K562 (cell line): ENCODE measurements around the gene AFF1. TPM values are rescaled to one million over a fixed set of nuclear protein-coding genes. Genes with fewer than 3 reads are reported as not detected.
"Not testable (repeated sequence)": the region's sequence is repeated elsewhere in the genome, so short reads cannot be mapped to it uniquely, and the experiment has no call there.

Experiments used
- ATAC-seq: fragments of 200-7000 bp; cut with Tn5 transposase; 3 replicates; pipeline ENCODE4 v1.9.1; 2020; ENCODE audit warnings: moderate library complexity
- BruUV-seq: library from RNA; stranded (reverse); fragments of 400-500 nt; replicated peaks from 2 replicates; lab custom pipeline; 2021; lab: Mats Ljungman, UMichigan
- CTCF ChIA-PET: fragments of 300-600 bp; formaldehyde crosslinking; extraction: SDS; loops from one replicate; lab custom pipeline; 2021; ENCODE audit warnings: low intra/inter-chr PET ratio; lab: Yijun Ruan, JAX
- POLR2A ChIA-PET: fragments of 300-600, 350-650 bp; sonication (Branson Sonifier 250); formaldehyde crosslinking; extraction: SDS; loops from one replicate; lab custom pipeline; 2021; ENCODE audit warnings: antibody characterized with exemption, inconsistent platforms; lab: Yijun Ruan, JAX
- DNase-seq, 4 experiments: peaks; one replicate each; pipeline versions ENCODE4 v3.0.0 to v3.0.0-alpha.2; 2011 to 2018; ENCODE audit warnings: low spot score in 3 of 4, mixed read lengths in 3 of 4; ENCODE audit errors: extremely low read depth in 1 of 4
- FAIRE-seq: peaks from 2 replicates; lab custom pipeline; 2011; peaks lifted over from hg19 to GRCh38; lab: Jason Lieb, UNC
- H2AFZ ChIP-seq: 2 replicates; pipeline ENCODE4 v1.6.0; 2011; ENCODE audit warnings: low read depth, low read length, control low read depth, inconsistent platforms
- H3K27ac ChIP-seq: fragments of 200-600 bp; 3 replicates; pipeline ENCODE4 v1.8.0; 2011; ENCODE audit warnings: low read depth, mild to moderate bottlenecking, control low read depth, inconsistent platforms, low read length, moderate library complexity, mixed read lengths; ENCODE audit errors: extremely low read depth
- H3K27me3 ChIP-seq, 2 experiments: fragments of 300-600 bp in 1 of 2; 2 replicates in 1 of 2; 3 replicates in 1 of 2; pipeline versions ENCODE4 v1.6.0 to v1.8.0; 2011; ENCODE audit warnings: inconsistent platforms in 2 of 2, low read length in 2 of 2, mild to moderate bottlenecking in 1 of 2, mixed read lengths in 1 of 2, moderate library complexity in 1 of 2; ENCODE audit not compliant: control insufficient read depth in 2 of 2, insufficient read depth in 2 of 2
- H3K36me3 ChIP-seq: fragments of 300-600 bp; 3 replicates; pipeline ENCODE4 v1.8.0; 2011; ENCODE audit warnings: mild to moderate bottlenecking, low read length, inconsistent platforms; ENCODE audit not compliant: control insufficient read depth, insufficient read depth
- H3K4me1 ChIP-seq, 2 experiments: fragments of 200-600 bp in 1 of 2; replicated peaks in 1 of 2; 2 replicates in 1 of 2; 3 replicates in 1 of 2; pipeline versions ENCODE4 v1.5.1 to v1.8.0; 2011; ENCODE audit warnings: inconsistent platforms in 2 of 2, low read length in 2 of 2, mild to moderate bottlenecking in 1 of 2, mixed read lengths in 1 of 2, moderate library complexity in 1 of 2; ENCODE audit not compliant: control insufficient read depth in 2 of 2, insufficient read depth in 2 of 2
- H3K4me2 ChIP-seq: 2 replicates; pipeline ENCODE4 v1.6.1; 2011; ENCODE audit warnings: low read length, control low read depth, inconsistent platforms, mixed read lengths; ENCODE audit not compliant: insufficient read depth
- H3K4me3 ChIP-seq: fragments of 200-600 bp; sonication (generic), shearing (Covaris generic); 2 replicates; pipeline ENCODE4 v1.5.1; 2016; ENCODE audit warnings: control low read depth, inconsistent platforms
- H3K79me2 ChIP-seq: fragments of 200-600 bp; 3 replicates; pipeline ENCODE4 v1.8.0; 2011; ENCODE audit warnings: low read length, inconsistent platforms; ENCODE audit not compliant: control insufficient read depth, insufficient read depth
- H3K9ac ChIP-seq, 2 experiments: 2 replicates each; pipeline versions ENCODE4 v1.6.0 to v1.6.1; 2011; ENCODE audit warnings: low read depth in 2 of 2, low read length in 2 of 2, control low read depth in 1 of 2, inconsistent platforms in 1 of 2, mild to moderate bottlenecking in 1 of 2, mixed read lengths in 1 of 2; ENCODE audit not compliant: insufficient read depth in 1 of 2
- H3K9me1 ChIP-seq: one replicate; pipeline ENCODE4 v1.6.0; 2011; ENCODE audit warnings: inconsistent platforms, mild to moderate bottlenecking, low read length, moderate library complexity; ENCODE audit not compliant: control insufficient read depth, insufficient read depth
- H3K9me3 ChIP-seq: replicated peaks from 2 replicates; pipeline ENCODE4 v1.5.1; 2011; ENCODE audit warnings: low read depth, low read length, inconsistent platforms; ENCODE audit not compliant: control insufficient read depth, insufficient read depth
- H4K20me1 ChIP-seq: replicated peaks from 2 replicates; pipeline ENCODE4 v1.6.1; 2011; ENCODE audit warnings: low read length, inconsistent platforms, mixed read lengths; ENCODE audit not compliant: control insufficient read depth, insufficient read depth
- ARNT ChIP-seq, 2 experiments: fragments of 450-650 bp; IDR thresholded peaks; 2 replicates each; pipeline ENCODE4 v1.6.1; 2016; ENCODE audit warnings: mild to moderate bottlenecking in 1 of 2
- ASH1L ChIP-seq: fragments of 450-650 bp; IDR thresholded peaks from 2 replicates; pipeline ENCODE4 v1.6.1; 2018; ENCODE audit warnings: borderline replicate concordance, mild to moderate bottlenecking, low read depth; ENCODE audit not compliant: partially characterized antibody
- BCLAF1 ChIP-seq, 2 experiments: fragments of 450-650 bp in 1 of 2; IDR thresholded peaks; 2 replicates each; pipeline ENCODE4 v1.6.1; 2011 to 2017; ENCODE audit warnings: low read depth in 2 of 2, antibody characterized with exemption in 1 of 2, borderline replicate concordance in 1 of 2, low read length in 1 of 2, mild to moderate bottlenecking in 1 of 2, mixed read lengths in 1 of 2; ENCODE audit not compliant: control insufficient read depth in 1 of 2
- CEBPG ChIP-seq, 3 experiments: fragments of 200-800 bp in 1 of 3; sonication (Bioruptor generic) in 1 of 3; sonication (generic) in 1 of 3; formaldehyde crosslinking in 1 of 3; IDR thresholded peaks in 2 of 3; conservative IDR thresholded peaks in 1 of 3; 2 replicates each; pipeline versions ENCODE4 v1.6.1 to v1.8.0; 2016 to 2022; ENCODE audit warnings: missing compliant biosample characterization in 2 of 3, missing genetic modification characterization in 2 of 3, mild to moderate bottlenecking in 1 of 3, missing genetic modification reagents in 1 of 3
- HSF4 ChIP-seq: fragments of 250-450 bp; sonication (Bioruptor Pico); IDR thresholded peaks from 2 replicates; pipeline ENCODE4 v2.1.2; 2022; ENCODE audit warnings: mild to moderate bottlenecking, moderate library complexity, borderline replicate concordance
- KDM1A ChIP-seq, 2 experiments: fragments of 450-650 bp; IDR thresholded peaks; 2 replicates each; pipeline ENCODE4 v1.6.1; 2016; ENCODE audit warnings: mild to moderate bottlenecking in 2 of 2
- NUFIP1 ChIP-seq: fragments of 450-650 bp; IDR thresholded peaks from 2 replicates; pipeline ENCODE4 v1.6.1; 2018; ENCODE audit not compliant: partially characterized antibody
- U2AF1 ChIP-seq: fragments of 200-400 bp; formaldehyde crosslinking; optimal IDR thresholded peaks from 2 replicates; pipeline ENCODE3; 2017; ENCODE audit warnings: mild to moderate bottlenecking, low read depth, low read length, moderate library complexity
- ZNF146 ChIP-seq: IDR thresholded peaks from one replicate; pipeline ENCODE4 v1.6.1; 2018; ENCODE audit warnings: missing compliant biosample characterization; ENCODE audit not compliant: unreplicated experiment
- ZNF3 ChIP-seq: fragments of 250-450 bp; sonication (Bioruptor Pico); IDR thresholded peaks from 2 replicates; pipeline ENCODE4 v1.5.0; 2021; ENCODE audit warnings: mild to moderate bottlenecking, moderate library complexity
- WGBS: fragments of 100-300 bp; shearing (Covaris generic); methylation state at CpG from one replicate; pipeline ENCODE4 v1.1.6; 2016; ENCODE audit warnings: low coverage, mixed read lengths; ENCODE audit not compliant: insufficient coverage; ENCODE audit errors: missing lambda C conversion rate; 5-methylcytosine and 5-hydroxymethylcytosine counted together
- in situ Hi-C: fragments of 300-500 bp; cut with MboI; formaldehyde crosslinking; loops from 4 replicates; pipeline ENCODE4 v1.15.0; 2018; ENCODE audit warnings: inconsistent platforms, mixed read lengths
- intact Hi-C: fragments of 100-400 bp; cut with micrococcal nuclease; formaldehyde crosslinking; loops from 2 replicates; pipeline ENCODE4 v1.14.2; 2022
- polyA plus RNA-seq, 8 experiments: library from polyadenylated mRNA; depleted of rRNA in 4 of 8; stranded (reverse) in 5 of 8; unstranded in 3 of 8; fragments of >200 nt; fragmentation: Nextera tagmentation in 2 of 8; fragmentation: Illumina TruSeq in 1 of 8; extraction: Ambion mirVana in 2 of 8; extraction: Trizol in 1 of 8; gene quantifications; 2 replicates each; pipeline versions ENCODE4 v1.2.1 to v1.2.3, GENCODE V29; 2011 to 2014; ENCODE audit warnings: inconsistent platforms in 1 of 8, missing spikeins in 1 of 8
- total RNA-seq, 7 experiments: library from RNA; depleted of rRNA in 6 of 7; stranded (reverse); fragments of >200 nt in 6 of 7; fragmentation: Illumina TruSeq in 2 of 7; extraction: Trizol in 2 of 7; gene quantifications; 2 replicates each; pipeline versions ENCODE4 v1.2.1 to v1.2.3, GENCODE V29; 2011 to 2021; ENCODE audit warnings: low replicate concordance in 1 of 7

Gene AFF1
- total and polyA plus RNA-seq, 9 of the 15 experiments (the other 6 are each of a cell fraction or from before 2014, with no cell fraction given) = 4.1 to 47.5 (median 17.2) TPM

GRCh38 chr4:86989658-86990057 lies 54.8 kb downstream of the AFF1 start:
- H3K9me3 ChIP-seq, H3K9ac ChIP-seq, in situ Hi-C loops, H4K20me1 ChIP-seq, H2AFZ ChIP-seq, DNase-seq, H3K27ac ChIP-seq, H3K4me2 ChIP-seq, H3K36me3 ChIP-seq, ATAC-seq, H3K4me3 ChIP-seq, H3K79me2 ChIP-seq, H3K9me1 ChIP-seq, intact Hi-C loops, CTCF ChIA-PET, BruUV-seq, H3K27me3 ChIP-seq, FAIRE-seq: not testable (repeated sequence)
- peaks cover 2 to 21% of the 10 kb centered on the region in 2 experiments; a peak in 4 of 5 replicates for H3K4me1 ChIP-seq
- TF ChIP-seq ZNF146 (CRISPR knock-in tag) = peak; percentile 65
- 0 out of 4 replicates have a peak, but pooled peaks of 1 of the 2 experiments have one; percentile 15 for TF ChIP-seq KDM1A (IDR thresholded peaks at IDR 0.05)
- WGBS = 94% methylated on average over 3 of the region's 3 CpGs
- POLR2A ChIA-PET = interaction anchor here (1.5 kb wide), 1 partner anchor 9 kb away, joined by 3 read pairs; no protein-coding TSS in a partner anchor

DNA sequence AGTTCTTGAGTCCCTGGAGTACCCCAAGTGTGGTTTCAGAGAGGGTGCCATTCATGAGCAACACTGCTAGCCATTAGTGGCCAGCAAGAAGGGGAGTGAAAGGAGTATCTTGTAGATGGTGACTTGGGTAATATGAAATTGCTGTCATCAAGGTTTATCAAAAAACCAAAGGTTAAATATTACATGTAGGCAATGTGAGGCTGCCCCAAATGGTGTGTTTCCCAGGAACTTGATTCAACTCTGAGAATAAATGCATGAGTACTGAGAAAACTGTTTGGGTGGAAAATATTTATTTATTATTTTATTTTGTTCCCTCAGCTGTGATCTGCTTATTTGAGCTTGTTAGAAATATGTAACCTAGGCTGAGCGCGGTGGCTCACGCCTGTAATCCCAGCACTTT lies 55.7 kb downstream of the AFF1 start:
- H3K9me3 ChIP-seq = no peaks in the 10 kb centered on the region
- H3K9me1 ChIP-seq = no peaks in the 10 kb centered on the region
- H4K20me1 ChIP-seq = no peaks in the 10 kb centered on the region; the same call in 1 of the 2 replicates
- DNase-seq (no peak), ATAC-seq (no peak), FAIRE-seq (no peak)
- H3K27me3 ChIP-seq = no peaks in the 10 kb centered on the region
- H3K79me2 ChIP-seq = peaks cover 5% of the 10 kb centered on the region; the same call in 1 of the 3 replicates
- no peak overlapping the region for H3K9ac ChIP-seq
- CTCF ChIA-PET = interaction anchor here (0.6 kb wide), 1 partner anchor 31 kb away, joined by 3 read pairs; no protein-coding TSS in a partner anchor
- H3K4me3 ChIP-seq = no peak overlapping the region
- no TSS peak for BruUV-seq
- intact Hi-C loops (no loop called here), in situ Hi-C loops (no loop called here)
- POLR2A ChIA-PET = interaction anchor here (1.5 to 2.3 kb wide), 2 partner anchors 9 to 16 kb away, joined by 3 to 15 read pairs; no protein-coding TSS in a partner anchor
- H3K27ac ChIP-seq = no peak overlapping the region
- WGBS = 94% methylated on average over 3 of the region's 3 CpGs
- no peak overlapping the region for H2AFZ ChIP-seq
- H3K4me2 ChIP-seq = no peak overlapping the region
- H3K4me1 ChIP-seq = peaks cover 5 to 23% of the 10 kb centered on the region in 2 experiments; a peak in 4 of 5 replicates
- no peaks in the 10 kb centered on the region; the same call in 2 of the 3 replicates for H3K36me3 ChIP-seq
- TF ChIP-seq HSF4 (no peak), NUFIP1 (no peak), ASH1L (no peak), BCLAF1 (IDR thresholded peaks at IDR 0.05; ENCODE audit: borderline replicate concordance in 1 of 2, control insufficient read depth in 1 of 2, low read depth in 2 of 2, low read length in 1 of 2) (no peak), ARNT (IDR thresholded peaks at IDR 0.05) (no peak), U2AF1 (no peak), CEBPG (CRISPR knock-in tag; IDR thresholded peaks at IDR 0.05) (no peak), CEBPG (tag; conservative IDR thresholded peaks at IDR 0.05 in 1 of 2, IDR thresholded peaks at IDR 0.05 in 1 of 2) (no peak), ZNF3 (CRISPR knock-in tag) (no peak)
